Nasal cavity respiratory epithelium epithelial cell of viscerocranial mucosa (primary cell): ENCODE results near the gene PLEKHF1. TPM values are rescaled to one million over a fixed set of nuclear protein-coding genes. Genes with fewer than 3 reads are reported as not detected.

Experiments used
- total RNA-seq: library from RNA; depleted of rRNA; stranded (reverse); fragments of >200 nt; gene quantifications from 2 replicates; pipeline ENCODE4 v1.2.3, GENCODE V29; 2014

The PLEKHF1 gene, protein sequence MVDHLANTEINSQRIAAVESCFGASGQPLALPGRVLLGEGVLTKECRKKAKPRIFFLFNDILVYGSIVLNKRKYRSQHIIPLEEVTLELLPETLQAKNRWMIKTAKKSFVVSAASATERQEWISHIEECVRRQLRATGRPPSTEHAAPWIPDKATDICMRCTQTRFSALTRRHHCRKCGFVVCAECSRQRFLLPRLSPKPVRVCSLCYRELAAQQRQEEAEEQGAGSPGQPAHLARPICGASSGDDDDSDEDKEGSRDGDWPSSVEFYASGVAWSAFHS
- total RNA-seq, result 55.6 and 57.4 TPM in 2 replicates

DNA sequence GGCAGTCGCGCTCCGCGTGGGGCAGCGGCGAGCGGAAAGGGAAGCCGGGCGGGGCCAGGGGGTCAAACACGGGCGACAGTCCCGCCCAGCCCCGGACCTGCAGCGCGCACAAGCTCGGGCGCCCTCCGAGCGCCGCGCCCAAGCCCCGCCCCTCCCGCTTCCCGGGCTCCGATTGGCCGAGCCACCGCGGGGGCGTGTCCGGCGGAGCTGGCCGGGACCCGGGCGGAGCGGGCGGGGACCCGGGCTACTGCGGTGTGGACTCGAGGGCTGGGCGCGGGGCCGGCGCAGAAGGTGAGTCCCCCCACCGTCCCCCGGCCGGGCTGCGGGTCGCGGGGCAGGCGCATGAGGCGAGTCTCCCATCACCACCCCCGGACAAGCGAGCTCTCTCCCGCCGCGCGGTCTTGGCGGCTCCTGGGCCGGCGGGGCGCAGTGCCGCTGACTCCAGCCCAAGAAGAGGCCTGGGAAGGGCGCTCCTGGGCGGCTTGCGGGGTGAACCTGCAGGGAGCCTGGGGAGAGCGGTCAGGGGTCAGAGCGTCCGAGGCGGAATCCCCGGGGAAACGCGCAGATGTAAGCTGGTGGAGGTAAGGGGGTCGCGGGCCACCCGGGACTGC lies at the start of gene PLEKHF1:
Gene PLEKHF1, plus strand, starts transcription at position 247 of the 611 bp plus-strand sequence. CDS start 8,379 bp downstream, outside the sequence.

DNA sequence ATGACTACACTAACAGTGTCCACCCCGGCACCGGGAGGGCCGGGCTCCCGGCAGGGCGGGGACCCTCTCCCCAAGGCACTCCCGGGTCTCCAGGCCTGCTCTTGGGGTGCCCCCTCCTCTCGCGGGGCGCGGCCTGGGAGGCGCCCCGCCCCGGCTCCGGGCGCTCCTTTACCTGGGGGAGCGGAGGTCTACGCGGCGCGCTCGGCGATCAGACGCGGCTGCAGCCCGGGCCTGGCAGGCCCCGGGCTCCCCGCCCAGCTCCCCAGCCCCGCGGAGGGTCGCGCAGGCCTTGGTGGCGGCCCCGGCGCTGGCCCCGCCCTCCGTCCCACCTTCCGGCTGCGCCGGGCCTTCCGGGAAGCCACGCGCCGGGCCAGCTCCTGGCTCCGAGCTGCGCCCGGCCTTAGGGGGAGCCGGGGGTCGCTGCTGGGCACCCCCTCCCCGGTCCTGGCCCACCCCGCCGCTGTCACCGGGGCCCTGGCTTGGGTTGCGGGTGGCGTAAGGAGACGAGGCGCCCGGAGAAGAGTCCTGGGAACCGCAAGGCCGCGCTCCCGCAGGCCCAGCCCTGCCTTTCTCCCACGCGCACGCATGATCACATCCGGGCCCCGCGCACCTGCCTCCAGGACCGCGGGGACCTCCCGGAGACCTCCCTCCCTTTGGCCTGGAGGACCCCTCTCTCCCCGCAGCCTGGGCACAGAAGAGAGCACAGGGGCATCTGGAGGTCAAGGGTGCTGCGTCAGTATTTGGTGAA lies 49.9 kb downstream of the PLEKHF1 start, which contains the start of gene C19orf12:
Gene C19orf12, minus strand, starts transcription at position 309 of the 748 bp plus-strand sequence. CDS start 6,848 bp downstream, outside the sequence.

Other genes starting within 250 kb of the PLEKHF1 start
- gene VSTM2B, start 139.5 kb upstream of the PLEKHF1 start, total RNA-seq, result not detected in 2 replicates
- gene POP4, start 59.2 kb upstream of the PLEKHF1 start, total RNA-seq, result 67.9 and 82.7 TPM in 2 replicates
- gene C19orf12, start 49.8 kb downstream of the PLEKHF1 start, total RNA-seq, result 12.3 and 17.9 TPM in 2 replicates
- 8.2 and 10.1 TPM in 2 replicates for gene CCNE1, start 146.5 kb downstream of the PLEKHF1 start, total RNA-seq